ENCODE data around the gene WDTC1.
A peak's percentile ranks its signal among the peaks of the same experiment; 100 is the strongest.

Gene WDTC1

DNA sequence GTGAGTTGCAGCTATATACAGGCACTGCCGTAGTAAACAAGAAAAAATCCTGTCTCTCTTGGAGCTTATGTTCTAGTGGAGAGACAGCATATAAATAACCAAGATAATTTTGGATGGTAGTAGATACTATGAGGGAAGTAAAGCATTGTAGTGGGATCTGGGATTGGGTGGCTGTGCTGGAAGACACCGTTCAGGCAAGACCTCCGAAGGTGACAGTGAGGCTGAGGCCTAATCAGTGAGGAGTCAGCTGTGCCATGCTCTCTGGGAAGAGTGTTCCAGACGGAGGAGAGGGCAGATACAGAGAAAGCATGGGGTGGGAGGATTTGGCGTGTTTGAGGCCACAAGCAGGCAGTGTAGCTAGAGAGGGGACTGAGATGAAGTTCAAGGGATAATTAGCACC lies 93.5 kb downstream of the WDTC1 start:
- H3K4me3 Mint-ChIP-seq: no peak overlapping the region
- H3K27me3 Mint-ChIP-seq (ENCODE audit: low read depth): no peaks in the 10 kb centered on the region
- no peak overlapping the region for H3K27ac Mint-ChIP-seq
- peaks cover 24% of the 10 kb centered on the region for H3K36me3 Mint-ChIP-seq (ENCODE audit: low read depth)
- H3K4me1 Mint-ChIP-seq (ENCODE audit: low read depth): peaks cover 41% of the 10 kb centered on the region
- no peaks in the 10 kb centered on the region for H3K9me3 Mint-ChIP-seq

DNA sequence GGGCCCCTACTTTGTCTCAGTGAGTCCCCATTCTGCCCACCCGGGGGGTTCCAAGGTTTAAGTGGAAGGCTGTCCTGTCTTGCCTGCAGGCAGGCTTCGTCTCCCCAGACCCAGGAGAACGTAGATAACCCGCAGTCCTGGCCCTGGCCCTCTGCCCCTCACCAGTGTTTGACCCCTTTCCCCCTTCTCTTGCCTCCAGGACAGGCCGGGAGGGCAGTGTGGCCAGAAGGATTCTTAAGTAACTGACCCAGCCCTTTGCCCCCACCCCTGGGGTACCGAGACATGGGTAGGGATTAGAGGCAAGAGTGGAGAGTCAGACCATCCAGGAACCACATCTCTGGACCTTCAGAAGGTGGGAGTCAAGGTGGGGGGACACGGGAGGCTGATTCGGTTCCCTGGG lies 96.4 kb downstream of the WDTC1 start:
- Mint-ChIP-seq H3K36me3 (ENCODE audit: low read depth) (peaks cover 24% of the 10 kb centered on the region), H3K9me3 (no peaks in the 10 kb centered on the region), H3K27me3 (ENCODE audit: low read depth) (no peaks in the 10 kb centered on the region), H3K4me3 (no peak overlapping the region), H3K4me1 (ENCODE audit: low read depth) (peaks cover 27% of the 10 kb centered on the region), H3K27ac (no peak overlapping the region)

DNA sequence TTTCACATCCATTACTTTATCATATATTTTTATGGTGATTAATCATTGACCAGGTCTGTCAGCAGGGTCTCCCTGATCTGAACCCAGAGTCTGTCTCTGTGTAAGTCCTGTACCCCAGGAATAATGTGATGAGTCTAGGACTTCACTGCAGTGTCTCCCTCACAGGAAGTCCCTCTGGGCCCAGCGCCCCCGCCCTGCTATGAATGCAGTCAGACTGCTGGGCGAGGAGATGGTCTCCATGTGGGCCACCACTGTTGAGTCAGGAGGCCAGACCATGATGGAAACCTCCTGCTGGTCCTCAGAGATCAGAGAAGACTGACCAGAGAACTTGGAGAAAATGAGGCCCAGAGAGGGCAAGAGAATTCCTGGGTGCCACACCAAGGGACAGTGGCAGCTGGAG lies 97.0 kb downstream of the WDTC1 start:
- Mint-ChIP-seq H3K36me3 (ENCODE audit: low read depth) (peaks cover 24% of the 10 kb centered on the region), H3K27ac (no peak overlapping the region), H3K27me3 (ENCODE audit: low read depth) (no peaks in the 10 kb centered on the region), H3K9me3 (no peaks in the 10 kb centered on the region), H3K4me3 (no peak overlapping the region), H3K4me1 (ENCODE audit: low read depth) (peaks cover 21% of the 10 kb centered on the region)

DNA sequence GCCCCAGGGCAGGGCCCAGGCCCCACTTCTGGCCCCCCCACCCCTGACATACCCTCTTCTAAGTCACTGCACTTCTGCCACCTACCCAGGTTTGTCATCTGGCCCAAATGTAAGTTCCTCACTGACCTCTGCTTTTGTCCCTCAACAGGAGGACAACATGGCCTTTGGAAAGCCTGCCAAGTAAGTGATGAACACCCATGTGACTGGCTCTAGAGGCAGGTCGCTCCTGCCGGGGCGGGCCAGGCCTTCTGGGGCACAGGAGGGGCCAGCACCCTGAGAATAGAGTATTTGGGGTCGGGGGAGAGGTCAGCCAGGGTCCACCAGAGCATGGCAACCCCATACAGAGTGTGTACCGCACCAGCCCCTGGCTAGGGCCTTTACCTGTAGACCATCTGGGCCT lies 97.5 kb downstream of the WDTC1 start:
- Mint-ChIP-seq H3K36me3 (ENCODE audit: low read depth) (peaks cover 26% of the 10 kb centered on the region), H3K27me3 (ENCODE audit: low read depth) (no peaks in the 10 kb centered on the region), H3K9me3 (no peaks in the 10 kb centered on the region), H3K4me1 (ENCODE audit: low read depth) (peaks cover 17% of the 10 kb centered on the region), H3K27ac (no peak overlapping the region), H3K4me3 (no peak overlapping the region)

DNA sequence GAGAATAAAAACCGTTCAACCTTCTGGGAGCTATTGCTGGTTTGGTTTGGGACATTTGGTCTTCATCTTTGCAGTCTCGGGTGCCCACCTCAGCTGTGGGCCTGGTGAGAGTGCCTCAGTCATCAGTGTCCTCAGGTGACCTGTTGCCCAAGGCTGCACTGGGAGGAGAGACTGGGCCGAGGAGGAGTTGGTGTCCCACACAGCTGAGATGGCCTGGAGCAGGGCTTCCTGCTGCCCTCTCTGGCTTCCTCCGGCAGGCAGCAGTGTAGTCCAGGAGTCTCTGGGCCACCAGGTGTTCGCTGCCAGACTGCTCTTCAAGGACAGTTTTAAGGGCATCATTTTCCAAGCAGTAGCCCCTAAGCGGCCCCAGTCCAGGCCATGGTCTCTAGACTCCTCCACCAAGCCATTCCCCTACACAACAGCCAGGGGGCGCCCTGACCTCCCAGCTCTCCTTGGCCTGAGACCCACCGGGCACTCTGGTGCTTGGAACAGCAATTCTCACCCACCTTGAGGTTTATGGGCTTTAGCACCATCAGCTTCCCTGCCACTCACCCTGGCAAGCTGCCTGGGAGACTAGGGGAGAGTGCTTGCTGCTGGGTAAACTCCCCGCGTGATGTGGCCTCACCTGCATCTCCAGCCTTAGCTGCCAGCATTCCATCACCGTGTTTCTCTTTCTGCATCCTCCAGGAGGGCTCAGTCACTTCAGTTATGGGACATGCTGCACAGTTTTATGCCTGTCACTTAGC lies 98.3 kb downstream of the WDTC1 start:
- H3K9me3 Mint-ChIP-seq: no peaks in the 10 kb centered on the region
- H3K36me3 Mint-ChIP-seq (ENCODE audit: low read depth): peaks cover 26% of the 10 kb centered on the region
- H3K27ac Mint-ChIP-seq: peak overlapping the region; percentile 52
- H3K4me3 Mint-ChIP-seq: no peak overlapping the region
- H3K27me3 Mint-ChIP-seq (ENCODE audit: low read depth): no peaks in the 10 kb centered on the region
- H3K4me1 Mint-ChIP-seq (ENCODE audit: low read depth): peaks cover 15% of the 10 kb centered on the region

DNA sequence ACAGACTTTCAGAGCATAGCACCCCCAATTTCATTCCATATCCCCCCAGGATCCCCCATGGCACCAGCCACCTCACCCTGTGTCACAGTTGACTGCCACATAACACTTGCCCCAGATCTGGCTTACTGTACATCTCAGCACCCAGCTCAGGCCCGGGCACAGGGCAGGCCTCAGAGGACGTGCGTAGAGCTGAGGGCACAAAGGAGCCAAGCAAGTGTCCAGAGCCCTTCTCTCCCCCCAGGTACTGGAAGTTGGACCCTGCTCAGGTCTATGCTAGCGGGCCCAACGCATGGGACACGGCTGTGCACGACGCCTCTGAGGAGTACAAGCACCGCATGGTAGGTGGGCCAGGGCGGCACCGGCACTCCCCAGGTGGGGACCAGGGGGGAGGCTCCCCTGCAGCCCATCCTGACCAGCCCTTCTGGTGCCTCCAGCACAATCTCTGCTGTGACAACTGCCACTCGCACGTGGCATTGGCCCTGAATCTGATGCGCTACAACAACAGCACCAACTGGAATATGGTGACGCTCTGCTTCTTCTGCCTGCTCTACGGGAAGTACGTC lies 99.4 kb downstream of the WDTC1 start:
- Mint-ChIP-seq H3K4me3 (no peak overlapping the region), H3K27me3 (ENCODE audit: low read depth) (no peaks in the 10 kb centered on the region), H3K36me3 (ENCODE audit: low read depth) (peaks cover 23% of the 10 kb centered on the region), H3K27ac (peak overlapping the region; percentile 46), H3K9me3 (no peaks in the 10 kb centered on the region), H3K4me1 (ENCODE audit: low read depth) (peaks cover 13% of the 10 kb centered on the region)

DNA sequence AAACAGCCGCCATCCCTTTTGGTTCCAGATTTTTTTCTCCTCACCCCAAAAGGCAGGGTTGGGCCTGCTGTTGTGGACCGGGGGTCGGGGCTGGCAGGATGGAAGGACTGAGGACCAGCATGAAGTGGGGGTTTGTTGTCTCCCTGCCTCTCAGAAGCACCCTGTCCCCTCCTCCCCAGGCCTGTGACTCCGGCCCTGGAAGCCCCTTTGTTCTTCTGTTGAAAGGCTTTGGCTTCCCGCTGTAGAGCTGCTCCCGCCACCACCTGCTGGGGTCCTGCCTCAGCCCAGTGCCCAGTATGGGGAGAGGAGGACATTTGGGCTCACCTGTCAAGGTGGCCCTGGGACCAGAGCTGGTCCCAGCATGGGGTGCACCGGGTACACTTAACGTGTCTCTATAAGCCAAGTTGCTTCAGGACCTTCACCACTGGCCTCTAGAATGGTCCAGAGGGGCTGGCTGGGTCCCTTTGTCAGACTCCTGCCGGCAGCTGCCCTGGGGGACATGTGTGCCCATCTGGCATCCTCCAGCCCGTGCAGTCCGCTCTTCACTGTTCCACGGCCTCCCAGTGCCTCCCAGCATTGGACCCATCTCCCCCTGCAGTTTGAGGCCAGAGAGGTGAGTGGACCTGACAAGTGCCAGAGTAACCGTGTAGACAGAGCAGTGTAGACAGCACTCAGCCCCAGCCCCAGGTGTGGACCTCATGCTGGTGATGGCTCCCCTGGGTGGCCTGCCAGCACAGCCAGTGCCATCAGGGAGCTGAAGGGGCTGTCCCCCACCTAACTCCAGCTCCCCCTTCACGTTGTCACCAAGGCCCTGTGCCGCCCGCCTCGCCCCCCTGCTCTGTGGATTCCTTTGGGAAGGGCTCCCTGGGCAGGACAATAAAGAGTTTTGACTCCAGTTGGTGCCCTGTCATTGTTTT lies 101.3 kb downstream of the WDTC1 start:
- H3K9me3 Mint-ChIP-seq: no peaks in the 10 kb centered on the region
- peaks cover 21% of the 10 kb centered on the region for H3K36me3 Mint-ChIP-seq (ENCODE audit: low read depth)
- no peaks in the 10 kb centered on the region for H3K27me3 Mint-ChIP-seq (ENCODE audit: low read depth)
- H3K27ac Mint-ChIP-seq: no peak overlapping the region
- peaks cover 19% of the 10 kb centered on the region for H3K4me1 Mint-ChIP-seq (ENCODE audit: low read depth)
- no peak overlapping the region for H3K4me3 Mint-ChIP-seq

DNA sequence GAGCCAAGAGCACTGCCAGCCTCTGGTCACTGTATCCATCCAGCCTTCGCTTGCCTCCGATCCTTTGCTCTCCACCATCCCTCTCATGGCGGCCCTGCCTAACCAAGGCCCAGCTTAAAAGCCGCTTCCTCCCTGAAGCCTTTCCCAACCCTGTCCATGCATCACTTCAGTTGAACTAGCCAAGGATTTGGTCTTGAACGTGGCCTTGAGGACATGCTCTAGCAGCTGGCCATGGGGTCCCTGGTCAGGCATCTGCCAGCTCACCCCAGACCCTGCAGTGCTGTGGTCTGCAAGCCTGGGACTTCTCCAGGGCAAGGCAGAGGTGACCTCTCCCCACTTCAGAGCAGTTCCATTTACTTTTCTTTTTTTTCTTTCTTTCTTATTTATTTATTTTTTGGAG lies 102.3 kb downstream of the WDTC1 start:
- Mint-ChIP-seq H3K4me1 (ENCODE audit: low read depth) (peaks cover 28% of the 10 kb centered on the region), H3K27ac (no peak overlapping the region), H3K9me3 (no peaks in the 10 kb centered on the region), H3K36me3 (ENCODE audit: low read depth) (peaks cover 20% of the 10 kb centered on the region), H3K4me3 (no peak overlapping the region), H3K27me3 (ENCODE audit: low read depth) (no peaks in the 10 kb centered on the region)

DNA sequence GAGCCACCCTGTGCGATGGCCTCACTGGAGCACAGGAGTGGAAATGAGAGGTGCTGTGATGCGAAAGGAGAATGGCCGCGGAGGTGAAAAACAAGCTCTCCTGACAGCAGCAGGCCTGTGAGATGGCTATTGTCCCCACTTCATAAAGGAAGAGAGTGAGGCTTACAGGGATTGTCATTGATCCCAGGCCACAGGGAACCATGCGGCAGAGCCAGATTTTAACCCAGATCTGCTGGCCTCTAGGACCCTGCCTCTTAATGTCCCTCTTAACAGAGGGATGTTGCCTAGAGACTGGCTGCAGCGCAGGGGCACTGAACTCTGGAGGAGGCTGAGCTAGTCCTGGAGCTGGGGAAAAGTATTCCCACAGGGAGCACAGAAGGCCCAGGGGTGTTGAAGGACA lies 104.3 kb downstream of the WDTC1 start:
- H3K36me3 Mint-ChIP-seq (ENCODE audit: low read depth): peaks cover 17% of the 10 kb centered on the region
- H3K9me3 Mint-ChIP-seq: no peaks in the 10 kb centered on the region
- H3K4me1 Mint-ChIP-seq (ENCODE audit: low read depth): peaks cover 34% of the 10 kb centered on the region
- H3K27ac Mint-ChIP-seq: no peak overlapping the region
- H3K4me3 Mint-ChIP-seq: no peak overlapping the region
- no peaks in the 10 kb centered on the region for H3K27me3 Mint-ChIP-seq (ENCODE audit: low read depth)

DNA sequence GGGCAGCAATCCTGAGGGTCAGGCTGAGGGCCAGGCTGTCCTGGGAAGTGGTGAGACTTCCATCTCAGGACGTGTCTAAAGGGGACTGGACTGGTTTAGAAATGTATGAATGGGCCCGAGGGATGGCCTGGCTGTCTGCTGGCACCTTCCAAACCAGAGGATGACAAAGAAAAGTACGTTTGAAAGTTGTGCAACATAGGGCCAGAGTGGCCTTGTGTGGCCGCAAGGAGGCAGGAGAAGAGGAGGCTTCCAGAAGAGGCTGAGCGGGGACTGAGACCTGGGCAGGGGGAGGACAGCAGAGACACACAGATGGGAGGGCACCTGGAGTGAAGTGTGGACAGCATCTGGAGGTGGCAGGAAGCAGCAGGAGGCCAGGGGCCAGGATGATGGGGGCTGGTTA lies 104.8 kb downstream of the WDTC1 start:
- Mint-ChIP-seq H3K27ac (peak overlapping the region; percentile 49), H3K4me1 (ENCODE audit: low read depth) (peaks cover 36% of the 10 kb centered on the region), H3K27me3 (ENCODE audit: low read depth) (no peaks in the 10 kb centered on the region), H3K9me3 (no peaks in the 10 kb centered on the region), H3K36me3 (ENCODE audit: low read depth) (peaks cover 14% of the 10 kb centered on the region), H3K4me3 (no peak overlapping the region)

DNA sequence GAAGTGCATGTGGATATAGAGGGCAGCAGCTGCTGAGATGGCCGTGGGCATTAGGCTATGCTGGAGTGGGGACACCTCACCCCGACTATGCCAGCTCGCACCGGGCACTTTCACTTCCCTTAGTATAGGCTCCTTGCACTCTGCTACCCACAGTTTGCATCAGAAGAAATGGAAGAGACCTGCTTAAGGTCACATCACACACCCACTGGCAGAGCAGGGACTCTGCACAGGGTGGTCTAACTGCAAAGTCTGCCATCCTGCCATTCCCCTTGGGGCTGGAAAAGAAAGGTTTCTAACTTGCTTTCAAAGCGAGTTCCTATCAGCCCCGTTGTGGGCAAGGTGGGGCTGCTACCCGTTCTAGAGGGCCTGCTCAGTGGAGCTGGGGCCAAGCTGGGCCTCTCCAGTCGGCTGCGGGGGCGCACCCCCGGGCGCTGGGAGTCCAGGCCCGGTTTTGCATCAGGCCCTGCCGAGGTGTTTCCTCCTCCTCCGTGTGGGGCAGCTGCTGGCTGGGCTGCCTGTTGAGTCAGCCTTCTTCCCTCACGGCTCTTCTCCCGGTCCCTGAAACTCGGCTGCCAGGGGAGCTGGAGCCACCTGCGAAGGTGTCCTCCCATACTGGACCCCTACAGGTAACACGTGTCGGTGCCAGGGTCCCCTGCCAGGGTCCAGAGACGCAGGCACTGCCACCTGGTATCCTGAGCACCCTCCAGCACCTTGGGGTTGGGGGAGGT lies 107.3 kb downstream of the WDTC1 start, which contains the start of gene SYTL1:
Gene SYTL1, plus strand, starts transcription at position 498 of the 728 bp plus-strand sequence. CDS start 3,313 bp downstream, outside the sequence.
- H3K9me3 Mint-ChIP-seq: no peaks in the 10 kb centered on the region
- H3K36me3 Mint-ChIP-seq (ENCODE audit: low read depth): peaks cover 12% of the 10 kb centered on the region
- H3K4me3 Mint-ChIP-seq: peak within 1 kb of the TSS; percentile 91
- H3K4me1 Mint-ChIP-seq (ENCODE audit: low read depth): peaks cover 45% of the 10 kb centered on the region
- no peaks in the 10 kb centered on the region for H3K27me3 Mint-ChIP-seq (ENCODE audit: low read depth)
- H3K27ac Mint-ChIP-seq: peak within 1 kb of the TSS; percentile 88

DNA sequence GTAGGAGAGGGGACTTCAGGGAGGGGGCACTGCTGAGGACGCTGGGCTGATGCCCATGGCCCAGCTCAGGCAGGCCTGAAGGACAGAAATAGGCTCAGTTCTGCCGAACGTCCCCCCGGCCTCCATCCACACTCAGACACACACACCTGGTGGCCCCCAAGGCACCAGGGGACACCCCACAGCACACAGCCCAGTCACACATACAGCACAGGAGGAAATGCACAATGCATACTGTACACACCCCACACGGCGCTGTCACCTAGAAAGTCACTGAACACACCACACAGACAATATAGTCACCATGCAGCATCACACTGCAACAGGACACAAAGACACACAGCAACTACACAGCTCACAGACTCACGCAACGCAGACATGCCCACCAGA lies 108.0 kb downstream of the WDTC1 start:
- Mint-ChIP-seq H3K4me1 (ENCODE audit: low read depth) (peaks cover 48% of the 10 kb centered on the region), H3K27ac (peak overlapping the region; percentile 88), H3K4me3 (peak overlapping the region; percentile 91), H3K27me3 (ENCODE audit: low read depth) (no peaks in the 10 kb centered on the region), H3K9me3 (no peaks in the 10 kb centered on the region), H3K36me3 (ENCODE audit: low read depth) (peaks cover 15% of the 10 kb centered on the region)

DNA sequence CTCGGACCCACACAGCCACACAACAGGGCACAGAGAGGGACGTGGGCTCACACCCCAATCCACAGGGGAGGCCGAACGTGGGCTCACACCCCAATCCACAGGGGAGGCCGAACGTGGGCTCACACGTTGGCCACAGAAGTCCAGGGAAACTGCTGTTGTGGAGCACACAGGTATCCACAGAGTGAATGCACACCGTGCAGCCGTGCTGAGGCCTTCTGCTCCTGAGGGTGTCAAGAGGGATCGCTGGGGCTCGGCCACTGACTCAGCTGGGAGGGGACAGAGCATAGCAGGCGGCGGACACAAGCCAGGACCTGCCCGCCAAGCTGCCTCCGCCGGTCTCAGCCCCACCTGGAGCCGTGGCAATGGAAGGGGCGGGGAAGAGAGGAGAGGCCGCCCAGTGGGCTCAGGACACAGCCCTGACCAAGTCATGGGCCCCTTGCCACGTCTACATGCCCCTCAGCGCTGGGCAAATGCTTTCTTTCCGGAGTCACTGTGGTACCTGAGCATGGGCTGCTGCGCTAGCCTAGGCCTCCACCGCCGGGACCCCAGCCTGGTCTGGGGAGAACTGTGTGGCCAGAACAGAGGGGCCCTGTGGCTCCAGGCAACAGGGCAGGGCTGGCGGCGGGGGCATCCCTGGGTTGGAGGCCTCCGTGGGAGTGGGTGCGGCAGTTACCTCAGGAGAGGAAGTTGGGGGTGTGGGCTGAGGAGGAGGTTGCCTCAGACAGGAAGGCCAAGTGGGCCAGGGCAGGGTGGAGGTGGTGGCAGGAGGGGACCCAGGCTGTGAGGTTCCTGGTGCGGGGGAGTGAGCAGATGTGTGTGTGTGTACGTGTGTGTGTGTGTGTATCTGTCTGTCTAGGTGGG lies 108.6 kb downstream of the WDTC1 start:
- H3K36me3 Mint-ChIP-seq (ENCODE audit: low read depth): peaks cover 15% of the 10 kb centered on the region
- H3K9me3 Mint-ChIP-seq: no peaks in the 10 kb centered on the region
- peak overlapping the region; percentile 91 for H3K4me3 Mint-ChIP-seq
- no peaks in the 10 kb centered on the region for H3K27me3 Mint-ChIP-seq (ENCODE audit: low read depth)
- H3K27ac Mint-ChIP-seq: peak overlapping the region; percentile 88
- H3K4me1 Mint-ChIP-seq (ENCODE audit: low read depth): peaks cover 50% of the 10 kb centered on the region
